T47D (cell line): Measurements from ENCODE around the gene RPL13.

Experiments used
- DNase-seq, 2 experiments: peaks; one replicate each; pipeline versions ENCODE4 v3.0.0 to v3.0.0-alpha.2; 2011 to 2012; ENCODE audit warnings: low read depth in 1 of 2, low spot score in 1 of 2
- JUND ChIP-seq: IDR thresholded peaks from 2 replicates; pipeline ENCODE4 v1.6.1; 2012; ENCODE audit warnings: low read depth
- in situ Hi-C: cut with HindIII; loops from 2 replicates; pipeline ENCODE4 v1.10.0; 2016; ENCODE audit warnings: low sequenced_read_pairs, low pct_unique_long_range_greater_than_20kb

Gene RPL13

GRCh38 chr16:89605186-89605970 is 44.9 kb downstream of the RPL13 start:
- no peak for DNase-seq
- in situ Hi-C loops = no loop called here
- TF ChIP-seq JUND = no peak

- TF ChIP-seq JUND = no peak
- no peak for DNase-seq
- in situ Hi-C loops = no loop called here
Measured at GRCh38 chr16:89606006-89606405, 45.5 kb downstream of the RPL13 start.

- no peak for TF ChIP-seq JUND
- in situ Hi-C loops = no loop called here
Measured at GRCh38 chr16:89607453-89607852, 47.0 kb downstream of the RPL13 start.

GRCh38 chr16:89607937-89608740 is 47.7 kb downstream of the RPL13 start:
- TF ChIP-seq JUND = no peak
- in situ Hi-C loops = no loop called here
- DNase-seq = no peak

More at GRCh38 chr16:89607453-89607852, 47.0 kb downstream of the RPL13 start:
- no peak for DNase-seq

DNA sequence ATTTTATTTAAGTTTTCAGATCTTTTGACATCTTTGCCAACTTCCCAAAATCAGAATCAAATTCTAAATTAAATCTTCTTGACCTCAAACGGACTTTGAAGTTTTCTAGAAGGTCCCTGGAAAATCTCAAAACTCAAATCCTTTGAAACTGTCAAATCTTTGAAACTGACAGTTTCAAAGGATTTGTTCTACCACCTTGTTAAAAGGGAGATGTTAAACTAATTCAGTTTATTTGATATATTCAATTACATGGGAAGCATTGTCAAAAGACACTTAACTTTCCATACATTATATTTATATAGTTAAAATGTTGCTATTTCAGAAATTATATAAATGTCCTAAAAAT is 49.6 kb downstream of the RPL13 start:
- no peak for DNase-seq
- TF ChIP-seq JUND = no peak
- in situ Hi-C loops = no loop called here

DNA sequence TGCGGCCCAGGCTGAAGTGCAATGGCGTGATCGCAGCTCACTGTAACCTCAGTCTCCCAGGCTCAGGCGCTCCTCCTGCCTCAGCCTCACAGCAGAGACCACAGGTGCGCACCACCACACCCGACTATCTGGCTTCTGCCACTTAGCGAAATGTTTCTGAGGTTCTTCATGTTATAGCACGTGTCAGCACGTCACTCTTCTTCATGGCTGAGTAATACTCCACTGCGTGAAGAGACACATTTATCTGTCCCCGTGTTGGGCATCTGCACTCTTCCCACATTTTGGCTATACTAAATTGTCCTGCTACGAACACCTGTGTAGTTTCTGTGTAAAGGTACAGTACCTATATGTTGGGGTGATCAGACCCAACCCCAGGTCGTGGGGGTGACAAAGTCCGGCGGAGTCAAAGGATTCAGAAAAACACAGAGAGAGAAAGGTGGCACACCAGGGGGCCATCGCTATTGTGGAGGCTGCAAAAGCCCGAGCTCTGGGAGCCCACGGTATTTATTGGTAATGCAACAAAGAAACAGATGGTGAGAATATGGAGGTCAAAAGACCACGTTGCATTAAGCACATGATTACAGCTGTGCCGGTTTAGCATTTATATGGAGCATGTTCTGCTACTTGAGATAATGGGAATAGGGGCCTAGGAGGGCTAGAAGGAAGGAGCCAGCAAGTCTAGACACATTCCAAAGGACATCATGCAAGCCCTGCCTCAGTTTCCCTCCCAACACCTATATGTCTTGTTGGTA is 52.1 kb downstream of the RPL13 start:
- DNase-seq = no peak
- TF ChIP-seq JUND = no peak
- in situ Hi-C loops = no loop called here

DNA sequence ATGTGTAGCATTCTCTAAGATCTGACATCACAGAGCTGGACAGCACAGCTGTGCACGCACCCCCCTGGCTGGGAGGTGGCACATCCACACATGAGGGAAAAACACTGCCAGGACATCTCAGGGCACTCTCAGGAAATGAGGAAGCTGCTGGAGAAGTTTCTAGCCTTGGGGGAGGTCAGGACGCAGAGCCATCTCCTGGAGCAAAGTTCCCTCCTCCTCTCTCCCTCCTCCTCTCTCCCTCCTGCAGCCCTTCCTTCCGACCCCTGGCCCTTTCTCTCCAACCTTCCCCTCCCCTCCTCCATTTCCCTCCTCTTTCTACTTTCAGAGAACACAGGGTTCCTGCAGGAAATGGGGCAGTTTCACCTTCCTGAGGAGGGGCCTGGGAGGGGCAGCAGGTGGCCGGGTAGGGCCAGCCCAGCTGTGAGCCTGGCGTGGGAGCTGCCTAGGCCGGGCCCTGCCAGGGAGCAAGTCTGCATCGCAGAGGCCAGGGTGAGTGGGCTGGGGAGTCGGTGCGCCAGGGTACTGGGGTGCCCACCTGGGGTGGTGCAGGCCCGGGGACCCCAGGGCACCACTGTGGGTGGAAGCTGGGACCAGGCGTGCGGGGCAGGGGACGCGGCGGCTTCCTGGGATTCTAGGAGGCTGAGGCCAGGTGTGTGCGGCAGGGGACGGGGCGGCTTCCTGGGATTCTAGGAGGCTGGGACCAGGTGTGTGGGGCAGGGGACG is 52.9 kb downstream of the RPL13 start, which contains the start of gene DPEP1:
DPEP1 (plus strand) TSS at position 412 of the 723 bp plus-strand sequence. CDS start 16,769 bp downstream, outside the sequence.
- in situ Hi-C loops = no loop called here
- no peak for DNase-seq
- no peak for TF ChIP-seq JUND

- TF ChIP-seq JUND = no peak
- DNase-seq = no peak
- in situ Hi-C loops = no loop called here
Measured at GRCh38 chr16:89613954-89614459, 53.5 kb downstream of the RPL13 start.
